GM19099 (cell line): ENCODE measurements around the gene SACM1L.

Experiments used
- POLR2A ChIP-seq: IDR thresholded peaks from 3 replicates; pipeline ENCODE4 v1.6.1; 2011; ENCODE audit warnings: low read depth; ENCODE audit not compliant: insufficient read length; ENCODE audit errors: extremely low read depth

SACM1L gene

DNA sequence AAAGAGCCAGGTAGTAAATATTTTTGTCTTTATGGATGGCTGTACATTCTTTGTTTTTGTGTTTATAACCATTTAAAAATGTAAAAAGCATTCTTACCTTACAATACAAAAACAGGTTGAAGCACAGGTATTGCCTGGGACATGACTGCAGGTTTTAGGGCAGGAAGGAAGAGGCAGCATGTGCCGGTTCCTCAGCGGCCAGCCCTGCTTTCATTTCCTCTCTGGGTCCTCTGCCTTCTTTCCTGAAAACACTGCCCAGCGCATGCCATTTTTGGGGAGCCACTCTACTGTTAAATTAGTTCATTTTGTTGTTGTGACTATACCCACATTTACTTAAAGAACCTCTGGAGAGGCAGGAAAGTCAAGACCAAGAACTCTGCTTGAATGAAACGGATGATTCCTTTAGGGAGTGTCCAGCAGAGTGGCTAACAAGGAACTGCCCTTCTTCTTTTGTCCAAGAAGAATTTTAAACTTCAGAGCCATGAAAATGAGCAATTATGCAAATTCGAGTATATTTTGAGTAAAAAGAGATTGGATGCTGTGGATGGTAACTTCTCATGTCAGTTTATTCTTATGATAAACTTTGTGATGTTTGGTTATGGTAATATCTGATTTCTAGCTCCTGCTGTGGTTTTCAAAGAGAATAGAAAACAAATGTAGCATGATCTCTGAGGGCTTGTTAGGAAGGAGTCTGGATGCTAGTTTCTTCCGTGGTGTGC is 52.7 kb downstream of the SACM1L start:
- TF ChIP-seq POLR2A, result no peak

GRCh38 chr3:45742461-45743089 is 53.4 kb downstream of the SACM1L start:
- TF ChIP-seq POLR2A, result no peak

- no peak for TF ChIP-seq POLR2A
Observed at GRCh38 chr3:45746165-45746776, 57.1 kb downstream of the SACM1L start.

GRCh38 chr3:45746777-45747622 is 57.8 kb downstream of the SACM1L start:
- TF ChIP-seq POLR2A, result no peak

- no peak for TF ChIP-seq POLR2A
Observed at GRCh38 chr3:45748068-45748467, 58.9 kb downstream of the SACM1L start.

DNA sequence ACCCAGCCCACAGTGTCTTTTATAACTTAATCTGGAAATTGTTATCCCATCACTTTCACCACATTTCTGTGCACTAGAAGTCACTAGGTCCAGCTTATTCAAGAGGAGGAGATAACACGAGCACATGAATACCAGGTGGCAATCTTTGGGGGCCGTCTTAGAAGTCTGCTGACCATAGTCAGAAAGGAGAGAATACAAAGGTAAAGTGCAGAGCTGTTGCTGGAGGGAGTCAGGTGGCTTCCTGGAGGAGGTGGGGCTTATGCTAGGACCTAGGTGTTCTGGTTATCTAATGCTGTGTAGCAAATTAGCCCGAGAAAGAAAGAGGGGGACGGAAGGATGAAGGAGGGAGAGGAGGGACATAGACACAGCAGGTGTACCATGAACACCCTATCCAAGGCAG is 60.7 kb downstream of the SACM1L start:
- TF ChIP-seq POLR2A, result no peak

DNA sequence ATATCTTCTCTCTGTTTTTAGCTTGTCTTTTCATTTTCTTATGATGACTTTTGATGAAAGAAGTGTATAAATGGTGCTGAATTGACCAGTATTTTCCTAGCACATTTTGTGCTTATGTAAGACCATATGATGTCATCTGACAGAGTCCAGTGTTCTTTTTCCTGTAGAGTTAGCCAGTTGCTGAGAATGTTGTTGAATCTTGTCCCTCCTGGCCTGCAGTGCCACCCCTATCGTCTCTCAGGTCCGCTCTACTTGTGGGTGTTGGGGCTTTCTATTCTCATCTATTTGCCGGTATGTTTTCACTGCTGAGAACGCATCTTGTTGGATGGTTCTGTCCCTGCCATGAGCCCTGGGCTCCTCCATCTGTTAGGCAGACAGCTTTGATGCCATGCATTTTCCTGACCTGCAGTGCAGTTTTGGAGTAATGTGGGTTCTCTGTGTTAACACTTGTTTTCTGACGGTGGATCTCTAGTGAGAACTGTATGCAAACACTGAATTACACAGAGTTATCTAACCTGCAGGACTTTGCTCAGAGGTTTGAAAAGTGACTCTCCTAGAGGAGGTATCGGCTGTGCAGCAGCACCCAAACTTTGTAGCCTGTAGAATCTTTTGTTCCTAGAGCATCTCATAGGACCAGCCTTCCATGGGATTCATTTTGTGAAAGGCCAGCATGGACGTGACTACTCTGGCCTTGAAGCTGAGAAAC is 62.5 kb downstream of the SACM1L start:
- TF ChIP-seq POLR2A, result no peak

DNA sequence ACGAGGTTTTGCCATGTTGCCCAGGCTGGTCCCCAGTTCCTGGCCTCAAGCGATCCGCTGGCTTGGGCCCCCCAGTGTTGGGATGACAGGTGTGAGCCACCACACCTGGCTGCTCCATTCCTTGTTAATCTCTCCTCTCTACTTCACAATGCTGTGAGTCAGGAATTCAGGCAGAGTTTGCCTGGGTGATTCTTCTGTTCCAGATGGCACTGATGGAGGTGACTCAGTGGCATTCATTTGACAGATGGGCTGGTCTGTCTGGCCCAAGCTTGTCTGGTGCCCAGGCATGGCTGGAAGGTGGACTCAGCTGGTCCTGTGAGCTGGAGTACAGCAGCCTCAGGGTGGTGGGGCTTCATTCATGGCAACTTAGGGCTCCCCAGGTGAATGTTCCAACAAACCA is 63.9 kb downstream of the SACM1L start:
- TF ChIP-seq POLR2A, result no peak

- TF ChIP-seq POLR2A, result no peak
Observed at GRCh38 chr3:45754461-45754860, 65.3 kb downstream of the SACM1L start.

- no peak for TF ChIP-seq POLR2A
Observed at GRCh38 chr3:45756055-45756454, 66.9 kb downstream of the SACM1L start.

DNA sequence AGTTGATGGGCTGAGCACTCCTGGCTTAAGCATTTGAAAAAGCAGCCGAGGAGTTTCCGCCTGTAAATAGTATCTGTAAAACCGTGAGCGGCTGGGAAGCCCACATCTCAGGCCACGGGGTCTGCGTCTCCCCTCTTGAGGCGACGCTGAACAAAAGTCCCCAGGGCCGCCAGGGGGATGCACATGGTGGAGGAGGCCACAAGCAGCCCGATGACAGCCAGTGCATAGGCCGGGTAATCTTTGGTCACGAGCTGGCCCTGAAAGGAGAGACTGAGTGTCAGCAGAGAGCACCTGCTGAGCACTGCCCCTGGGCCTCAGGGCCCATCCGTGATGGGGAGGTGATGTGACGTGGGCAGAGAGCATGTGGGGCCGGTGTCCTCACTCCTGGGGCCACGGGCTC is 69.7 kb downstream of the SACM1L start:
- TF ChIP-seq POLR2A, result no peak

- TF ChIP-seq POLR2A, result no peak
Observed at GRCh38 chr3:45759851-45760250, 70.7 kb downstream of the SACM1L start.

GRCh38 chr3:45760878-45761711 is 71.9 kb downstream of the SACM1L start:
- TF ChIP-seq POLR2A, result no peak

- TF ChIP-seq POLR2A, result no peak
Observed at GRCh38 chr3:45761831-45762230, 72.6 kb downstream of the SACM1L start.
